ENCODE data around the gene HAPLN2. TPM values are rescaled to one million over a fixed set of nuclear protein-coding genes. Genes with fewer than 3 reads are reported as not detected.

HAPLN2 gene
- total RNA-seq, 4 donors from 2014 or later: 0.13 to 3.0 (median 1.2) TPM

DNA sequence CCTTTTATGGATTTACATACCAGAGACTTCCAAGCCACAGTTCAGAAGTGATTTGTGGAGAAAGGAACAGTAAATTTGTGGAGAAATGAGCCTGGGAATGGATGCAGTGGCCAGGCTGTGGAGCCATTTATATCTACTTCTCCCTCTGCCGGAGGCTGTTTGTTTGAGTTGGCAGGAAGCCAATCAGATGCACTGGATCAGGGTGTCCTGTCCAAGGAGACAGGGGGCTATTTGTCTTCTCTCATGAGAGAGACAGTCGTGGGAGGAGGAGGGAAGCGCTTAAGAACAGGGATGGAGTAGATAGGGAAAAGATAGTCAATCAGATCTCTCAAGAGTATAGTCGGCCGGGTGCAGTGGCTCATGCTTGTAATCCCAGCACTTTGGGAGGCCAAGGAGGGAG, 2.8 kb upstream of the HAPLN2 start:
- Histone ChIP-seq H3K36me3 (no peaks in the 10 kb centered on the region), H3K9me3 (no peaks in the 10 kb centered on the region), H3K4me1 (peaks cover 0 to 28% (median 9%) of the 10 kb centered on the region in 3 donors), H3K27me3 (peaks cover 3% of the 10 kb centered on the region), H3K27ac (peak overlapping the region; percentile 79 to 86 (median 83)), H3K4me3 (peak overlapping the region in 1 of 2 donors; percentile 16)
- peak; percentile 65 for ATAC-seq
- 4 to 7% methylated on average over 2 to 4 of the region's 5 CpGs for WGBS, 2 donors (ENCODE audit: low coverage in 1 of 2)
- TF ChIP-seq POLR2AphosphoS5 (IDR thresholded peaks at IDR 0.05): peak; percentile 37
- no peak for TF ChIP-seq POLR2A (IDR thresholded peaks at IDR 0.05)
- TF ChIP-seq, protein P1, sequence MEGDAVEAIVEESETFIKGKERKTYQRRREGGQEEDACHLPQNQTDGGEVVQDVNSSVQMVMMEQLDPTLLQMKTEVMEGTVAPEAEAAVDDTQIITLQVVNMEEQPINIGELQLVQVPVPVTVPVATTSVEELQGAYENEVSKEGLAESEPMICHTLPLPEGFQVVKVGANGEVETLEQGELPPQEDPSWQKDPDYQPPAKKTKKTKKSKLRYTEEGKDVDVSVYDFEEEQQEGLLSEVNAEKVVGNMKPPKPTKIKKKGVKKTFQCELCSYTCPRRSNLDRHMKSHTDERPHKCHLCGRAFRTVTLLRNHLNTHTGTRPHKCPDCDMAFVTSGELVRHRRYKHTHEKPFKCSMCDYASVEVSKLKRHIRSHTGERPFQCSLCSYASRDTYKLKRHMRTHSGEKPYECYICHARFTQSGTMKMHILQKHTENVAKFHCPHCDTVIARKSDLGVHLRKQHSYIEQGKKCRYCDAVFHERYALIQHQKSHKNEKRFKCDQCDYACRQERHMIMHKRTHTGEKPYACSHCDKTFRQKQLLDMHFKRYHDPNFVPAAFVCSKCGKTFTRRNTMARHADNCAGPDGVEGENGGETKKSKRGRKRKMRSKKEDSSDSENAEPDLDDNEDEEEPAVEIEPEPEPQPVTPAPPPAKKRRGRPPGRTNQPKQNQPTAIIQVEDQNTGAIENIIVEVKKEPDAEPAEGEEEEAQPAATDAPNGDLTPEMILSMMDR (IDR thresholded peaks at IDR 0.05): peak in 3 of 4 experiments; percentile 7 to 36 (median 17)
- no peak for TF ChIP-seq EP300 (IDR thresholded peaks at IDR 0.05)

- H3K27me3 ChIP-seq: peaks cover 26% of the 10 kb centered on the region
- H3K9me3 ChIP-seq: no peaks in the 10 kb centered on the region
- 30 to 42% methylated on average over 2 to 4 of the region's 6 CpGs for WGBS, 2 donors (ENCODE audit: low coverage in 1 of 2)
- no peak for TF ChIP-seq POLR2AphosphoS5 (IDR thresholded peaks at IDR 0.05)
- no peak for TF ChIP-seq POLR2A (IDR thresholded peaks at IDR 0.05)
- no peak for TF ChIP-seq EP300 (IDR thresholded peaks at IDR 0.05)
- TF ChIP-seq, protein P1 (IDR thresholded peaks at IDR 0.05): no peak
- ATAC-seq: no peak
- no peaks in the 10 kb centered on the region for H3K36me3 ChIP-seq
- no peak overlapping the region for H3K27ac ChIP-seq
- no peak overlapping the region for H3K4me3 ChIP-seq
- H3K4me1 ChIP-seq: peaks cover 0 to 40% (median 19%) of the 10 kb centered on the region in 3 donors
Observed at GRCh38 chr1:156619582-156619955, 354 bp downstream of the HAPLN2 start.

DNA sequence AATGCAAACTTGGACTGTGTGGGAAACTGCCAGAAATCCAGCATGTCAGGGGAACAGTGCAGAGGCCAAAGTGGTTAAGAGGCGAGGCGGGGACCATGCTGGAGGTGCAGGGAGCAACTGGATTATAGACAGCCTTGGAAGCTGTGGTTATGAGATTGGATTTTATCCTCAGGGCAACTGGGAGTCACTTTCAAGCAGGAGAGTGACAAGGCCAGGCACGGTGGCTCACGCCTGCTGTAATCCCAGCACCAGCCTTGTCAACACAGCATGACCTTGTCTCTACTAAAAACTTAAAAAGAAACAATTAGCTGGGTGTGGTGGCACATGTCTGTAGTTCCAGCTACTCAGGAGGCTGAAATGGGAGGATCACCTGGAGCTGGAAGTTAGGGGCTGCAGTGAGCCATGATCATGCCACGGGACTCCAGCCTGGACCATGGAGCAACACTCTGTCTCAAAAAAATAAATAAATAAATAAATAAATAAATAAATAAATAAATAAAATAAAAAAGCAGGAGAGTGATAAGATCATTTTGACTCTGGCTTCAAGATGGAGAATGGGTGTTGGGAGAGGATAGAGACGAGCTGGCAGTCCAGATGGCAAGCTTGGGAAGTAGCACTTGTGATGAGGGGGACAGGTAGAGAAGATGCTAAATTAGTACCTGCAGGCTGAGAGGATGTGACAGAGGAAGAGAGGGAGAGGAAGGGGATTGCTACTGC, 3.5 kb downstream of the HAPLN2 start:
- H3K36me3 ChIP-seq: no peaks in the 10 kb centered on the region
- no peak for ATAC-seq
- no peak overlapping the region for H3K4me3 ChIP-seq
- WGBS, 2 donors (ENCODE audit: low coverage in 1 of 2): 84 to 95% methylated on average over 3 to 4 of the region's 6 CpGs
- peaks cover 57% of the 10 kb centered on the region for H3K27me3 ChIP-seq
- H3K9me3 ChIP-seq: no peaks in the 10 kb centered on the region
- no peak overlapping the region for H3K27ac ChIP-seq
- H3K4me1 ChIP-seq: peaks cover 0 to 31% (median 22%) of the 10 kb centered on the region in 3 donors
- TF ChIP-seq, protein P1 (IDR thresholded peaks at IDR 0.05): no peak
- TF ChIP-seq EP300 (IDR thresholded peaks at IDR 0.05) (no peak), POLR2AphosphoS5 (IDR thresholded peaks at IDR 0.05) (no peak), POLR2A (IDR thresholded peaks at IDR 0.05) (no peak)

DNA sequence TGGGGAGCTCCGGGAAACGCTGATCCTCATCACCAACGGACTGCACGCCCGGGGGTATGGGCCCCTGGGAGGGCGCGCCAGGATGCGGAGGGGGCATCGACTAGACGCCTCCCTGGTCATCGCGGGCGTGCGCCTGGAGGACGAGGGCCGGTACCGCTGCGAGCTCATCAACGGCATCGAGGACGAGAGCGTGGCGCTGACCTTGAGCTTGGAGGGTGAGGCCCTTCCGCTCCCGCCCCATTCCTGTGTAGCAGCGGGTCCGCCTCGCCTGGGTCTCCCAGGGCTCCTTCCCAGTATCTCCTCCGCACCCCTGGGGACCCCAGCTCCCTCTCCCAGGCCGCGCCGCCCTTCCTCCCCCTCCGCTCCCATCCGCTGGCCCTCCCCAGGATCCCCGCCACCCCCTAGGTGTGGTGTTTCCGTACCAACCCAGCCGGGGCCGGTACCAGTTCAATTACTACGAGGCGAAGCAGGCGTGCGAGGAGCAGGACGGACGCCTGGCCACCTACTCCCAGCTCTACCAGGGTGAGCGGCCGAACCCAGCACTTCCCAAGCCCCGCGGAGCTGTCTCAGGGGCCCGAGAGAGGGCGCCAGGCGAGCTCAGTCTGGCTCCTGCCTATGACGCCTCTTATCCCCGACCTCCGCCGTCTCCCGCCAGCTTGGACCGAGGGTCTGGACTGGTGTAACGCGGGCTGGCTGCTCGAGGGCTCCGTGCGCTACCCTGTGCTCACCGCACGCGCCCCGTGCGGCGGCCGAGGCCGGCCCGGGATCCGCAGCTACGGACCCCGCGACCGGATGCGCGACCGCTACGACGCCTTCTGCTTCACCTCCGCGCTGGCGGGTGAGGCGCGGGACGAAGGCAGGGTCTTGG, 5.0 kb downstream of the HAPLN2 start:
- TF ChIP-seq POLR2AphosphoS5 (IDR thresholded peaks at IDR 0.05): no peak
- TF ChIP-seq, protein P1 (IDR thresholded peaks at IDR 0.05): peak in 3 of 4 experiments; percentile 27 to 42 (median 37)
- TF ChIP-seq EP300 (IDR thresholded peaks at IDR 0.05): no peak
- peak overlapping the region; percentile 8 to 48 for H3K4me3 ChIP-seq
- H3K27me3 ChIP-seq: peaks cover 71% of the 10 kb centered on the region
- peaks cover 0 to 31% (median 22%) of the 10 kb centered on the region in 3 donors for H3K4me1 ChIP-seq
- WGBS, 2 donors (ENCODE audit: low coverage in 1 of 2): 0% methylated on average over 3 to 4 of the region's 87 CpGs
- no peaks in the 10 kb centered on the region for H3K36me3 ChIP-seq
- peak overlapping the region in 2 of 4 donors; percentile 12 to 72 for H3K27ac ChIP-seq
- ATAC-seq: peak; percentile 58
- no peaks in the 10 kb centered on the region for H3K9me3 ChIP-seq

Data from gastroesophageal sphincter (tissue), 4 donors.